Measurements from ENCODE around the gene SFXN4.

SFXN4 gene

GRCh38 chr10:119208553-119208940 lies 43.0 kb upstream of the SFXN4 start:
- TF ChIP-seq CTCF (IDR thresholded peaks at IDR 0.05; ENCODE audit: insufficient read depth, missing control alignments), result no peak
- DNase-seq (ENCODE audit: insufficient read length, low spot score), result no peak
- no peak for FAIRE-seq

GRCh38 chr10:119207713-119208552 lies 42.4 kb upstream of the SFXN4 start:
- TF ChIP-seq CTCF (IDR thresholded peaks at IDR 0.05; ENCODE audit: insufficient read depth, missing control alignments), result no peak
- DNase-seq (ENCODE audit: insufficient read length, low spot score) (no peak), FAIRE-seq (no peak)

- no peak for FAIRE-seq
- no peak for TF ChIP-seq CTCF (IDR thresholded peaks at IDR 0.05; ENCODE audit: insufficient read depth, missing control alignments)
Observed at GRCh38 chr10:119207366-119207666, 41.8 kb upstream of the SFXN4 start, which contains the start of gene GRK5. Gene GRK5, plus strand, starts transcription at chr10:119207571. Its CDS starts 347 bp downstream, at chr10:119207918.

GRCh38 chr10:119206603-119207365 lies 41.3 kb upstream of the SFXN4 start:
- FAIRE-seq (no peak), DNase-seq (ENCODE audit: insufficient read length, low spot score) (peak; percentile 20)
- TF ChIP-seq CTCF (IDR thresholded peaks at IDR 0.05; ENCODE audit: insufficient read depth, missing control alignments), result peak; percentile 55

More at GRCh38 chr10:119207366-119207666, 41.8 kb upstream of the SFXN4 start, which contains the start of gene GRK5:
- peak; percentile 60 for DNase-seq (ENCODE audit: insufficient read length, low spot score)

GRCh38 chr10:119205894-119206602 lies 40.5 kb upstream of the SFXN4 start:
- DNase-seq (ENCODE audit: insufficient read length, low spot score) (no peak), FAIRE-seq (no peak)
- no peak for TF ChIP-seq CTCF (IDR thresholded peaks at IDR 0.05; ENCODE audit: insufficient read depth, missing control alignments)

- FAIRE-seq, result no peak
- DNase-seq (ENCODE audit: insufficient read length, low spot score), result no peak
- TF ChIP-seq CTCF (IDR thresholded peaks at IDR 0.05; ENCODE audit: insufficient read depth, missing control alignments), result no peak
Observed at GRCh38 chr10:119203006-119203405, 37.5 kb upstream of the SFXN4 start.
